Suprapubic skin (tissue), 4 donors: ENCODE measurements around the gene DENND4C.
"Not testable (repeated sequence)": the region's sequence is repeated elsewhere in the genome, so short reads cannot be mapped to it uniquely, and the experiment has no call there.

Source experiments
- EP300 ChIP-seq: sonication (generic); formaldehyde crosslinking; IDR thresholded peaks from one replicate; pipeline ENCODE4 v1.6.1; 2017; ENCODE audit warnings: antibody characterized with exemption
- POLR2A ChIP-seq, 2 donors: fragments of 450-650 bp; IDR thresholded peaks; one replicate each; pipeline ENCODE4 v1.6.1; 2017; ENCODE audit warnings: antibody characterized with exemption in 2 of 2, mild to moderate bottlenecking in 2 of 2, moderate library complexity in 2 of 2
- POLR2AphosphoS5 ChIP-seq, 3 donors: sonication (generic); formaldehyde crosslinking; IDR thresholded peaks; one replicate each; pipeline ENCODE4 v1.6.1; 2017; ENCODE audit warnings: antibody characterized with exemption in 3 of 3
- TF ChIP-seq, protein P1 (sequence below), 2 donors: fragments of 200-600 bp in 1 of 2; fragments of 450-650 bp in 1 of 2; sonication (generic) in 1 of 2; IDR thresholded peaks; one replicate each; pipeline ENCODE4 v1.5.1; 2016 to 2019; ENCODE audit warnings: antibody characterized with exemption in 2 of 2, mild to moderate bottlenecking in 1 of 2, moderate library complexity in 1 of 2

DNA sequence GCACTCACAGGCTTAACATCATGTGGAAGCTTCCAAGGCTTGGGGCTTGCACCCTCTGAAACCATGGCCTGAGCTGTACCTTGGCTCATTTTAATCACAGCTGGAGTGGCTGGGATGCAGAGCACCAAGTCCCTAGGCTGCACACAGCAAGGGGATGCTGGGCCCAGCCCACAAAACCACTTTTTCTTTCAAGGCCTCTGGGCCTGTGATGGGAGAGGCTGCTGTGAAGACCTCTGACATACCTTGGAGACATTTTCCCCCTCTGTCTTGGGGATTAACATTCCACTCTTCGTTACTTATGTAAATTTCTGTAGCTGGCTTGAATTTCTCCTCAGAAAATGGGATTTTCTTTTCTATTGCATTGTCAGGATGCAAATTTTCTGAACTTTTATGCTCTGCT lies 20.7 kb downstream of the DENND4C start:
- TF ChIP-seq, protein P1, sequence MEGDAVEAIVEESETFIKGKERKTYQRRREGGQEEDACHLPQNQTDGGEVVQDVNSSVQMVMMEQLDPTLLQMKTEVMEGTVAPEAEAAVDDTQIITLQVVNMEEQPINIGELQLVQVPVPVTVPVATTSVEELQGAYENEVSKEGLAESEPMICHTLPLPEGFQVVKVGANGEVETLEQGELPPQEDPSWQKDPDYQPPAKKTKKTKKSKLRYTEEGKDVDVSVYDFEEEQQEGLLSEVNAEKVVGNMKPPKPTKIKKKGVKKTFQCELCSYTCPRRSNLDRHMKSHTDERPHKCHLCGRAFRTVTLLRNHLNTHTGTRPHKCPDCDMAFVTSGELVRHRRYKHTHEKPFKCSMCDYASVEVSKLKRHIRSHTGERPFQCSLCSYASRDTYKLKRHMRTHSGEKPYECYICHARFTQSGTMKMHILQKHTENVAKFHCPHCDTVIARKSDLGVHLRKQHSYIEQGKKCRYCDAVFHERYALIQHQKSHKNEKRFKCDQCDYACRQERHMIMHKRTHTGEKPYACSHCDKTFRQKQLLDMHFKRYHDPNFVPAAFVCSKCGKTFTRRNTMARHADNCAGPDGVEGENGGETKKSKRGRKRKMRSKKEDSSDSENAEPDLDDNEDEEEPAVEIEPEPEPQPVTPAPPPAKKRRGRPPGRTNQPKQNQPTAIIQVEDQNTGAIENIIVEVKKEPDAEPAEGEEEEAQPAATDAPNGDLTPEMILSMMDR (IDR thresholded peaks at IDR 0.05) = not testable (repeated sequence)
- TF ChIP-seq POLR2AphosphoS5 (IDR thresholded peaks at IDR 0.05); POLR2A (IDR thresholded peaks at IDR 0.05); EP300: not testable (repeated sequence)
